K562 (cell line): ENCODE measurements around the gene NXF3. TPM values are rescaled to one million over a fixed set of nuclear protein-coding genes. Genes with fewer than 3 reads are reported as not detected.
A peak's percentile ranks its signal among the peaks of the same experiment; 100 is the strongest.

Experiments used
- BRD9 ChIP-seq: fragments of 450-650 bp; IDR thresholded peaks from 2 replicates; pipeline ENCODE4 v1.6.1; 2018; ENCODE audit warnings: low read depth; ENCODE audit not compliant: partially characterized antibody
- C11orf30 ChIP-seq: fragments of 450-650 bp; IDR thresholded peaks from 2 replicates; pipeline ENCODE4 v1.6.1; 2016; ENCODE audit warnings: low read depth, mild to moderate bottlenecking
- CBX3 ChIP-seq, 2 experiments: IDR thresholded peaks; 1 replicate in 1 of 2; 2 replicates in 1 of 2; pipeline ENCODE4 v1.6.1; 2012; ENCODE audit warnings: inconsistent platforms in 2 of 2, low read length in 2 of 2, borderline replicate concordance in 1 of 2, control low read depth in 1 of 2
- CHCHD3 ChIP-seq: fragments of 250-450 bp; sonication (Bioruptor Pico); IDR thresholded peaks from 2 replicates; pipeline ENCODE4 v2.1.2; 2022; ENCODE audit warnings: mild to moderate bottlenecking
- CREB1 ChIP-seq, 2 experiments: sonication (generic) in 1 of 2; formaldehyde crosslinking in 1 of 2; IDR thresholded peaks; 2 replicates each; pipeline versions ENCODE4 v1.6.1 to v1.8.0; 2012 to 2022; ENCODE audit warnings: inconsistent platforms in 1 of 2, mild to moderate bottlenecking in 1 of 2, missing genetic modification reagents in 1 of 2, moderate library complexity in 1 of 2
- DNMT1 ChIP-seq: fragments of 450-650 bp; IDR thresholded peaks from 2 replicates; pipeline ENCODE4 v1.6.1; 2016; ENCODE audit warnings: antibody characterized with exemption, mild to moderate bottlenecking
- NCOA6 ChIP-seq: fragments of 450-650 bp; IDR thresholded peaks from 2 replicates; pipeline ENCODE4 v1.6.1; 2017; ENCODE audit warnings: mild to moderate bottlenecking
- RBM17 ChIP-seq: fragments of 200-400 bp; formaldehyde crosslinking; IDR thresholded peaks from 2 replicates; pipeline ENCODE4 v1.6.1; 2017; ENCODE audit warnings: low read depth, mild to moderate bottlenecking, low read length, borderline replicate concordance
- SREBF2 ChIP-seq: sonication (generic); formaldehyde crosslinking; IDR thresholded peaks from 2 replicates; pipeline ENCODE4 v1.4.0; 2020; ENCODE audit warnings: mild to moderate bottlenecking, missing genetic modification reagents
- SRSF9 ChIP-seq: fragments of 200-400 bp; formaldehyde crosslinking; IDR thresholded peaks from 2 replicates; pipeline ENCODE4 v1.6.1; 2017; ENCODE audit warnings: low read depth, low read length, borderline replicate concordance
- XRCC5 ChIP-seq: fragments of 200-400 bp; formaldehyde crosslinking; IDR thresholded peaks from 2 replicates; pipeline ENCODE4 v1.6.1; 2017; ENCODE audit warnings: low read depth, mild to moderate bottlenecking, low read length
- ZNF124 ChIP-seq: sonication (generic); formaldehyde crosslinking; IDR thresholded peaks from 2 replicates; pipeline ENCODE4 v1.8.1; 2022; ENCODE audit warnings: missing genetic modification reagents
- ZNF282 ChIP-seq: sonication (generic); formaldehyde crosslinking; IDR thresholded peaks from 2 replicates; pipeline ENCODE4 v1.8.1; 2023; ENCODE audit warnings: missing genetic modification reagents
- polyA plus RNA-seq, 8 experiments: library from polyadenylated mRNA; depleted of rRNA in 4 of 8; stranded (reverse) in 5 of 8; unstranded in 3 of 8; fragments of >200 nt; fragmentation: Nextera tagmentation in 2 of 8; fragmentation: Illumina TruSeq in 1 of 8; extraction: Ambion mirVana in 2 of 8; extraction: Trizol in 1 of 8; gene quantifications; 2 replicates each; pipeline versions ENCODE4 v1.2.1 to v1.2.3, GENCODE V29; 2011 to 2014; ENCODE audit warnings: inconsistent platforms in 1 of 8, missing spikeins in 1 of 8
- total RNA-seq, 7 experiments: library from RNA; depleted of rRNA in 6 of 7; stranded (reverse); fragments of >200 nt in 6 of 7; fragmentation: Illumina TruSeq in 2 of 7; extraction: Trizol in 2 of 7; gene quantifications; 2 replicates each; pipeline versions ENCODE4 v1.2.1 to v1.2.3, GENCODE V29; 2011 to 2021; ENCODE audit warnings: low replicate concordance in 1 of 7
- TF ChIP-seq, protein P1 (sequence below), 2 experiments: fragments of 450-650 bp; formaldehyde crosslinking in 1 of 2; IDR thresholded peaks; 2 replicates each; pipeline versions ENCODE4 v1.4.0 to v1.6.1; 2014 to 2020; ENCODE audit warnings: mild to moderate bottlenecking in 2 of 2, borderline replicate concordance in 1 of 2, low read depth in 1 of 2
- TF ChIP-seq, protein P2 (sequence below): IDR thresholded peaks from 2 replicates; pipeline ENCODE4 v1.6.1; 2016; ENCODE audit warnings: missing genetic modification characterization, missing compliant biosample characterization
- TF ChIP-seq, protein P3 (sequence below): fragments of 450-650 bp; IDR thresholded peaks from 2 replicates; pipeline ENCODE4 v1.6.1; 2017; ENCODE audit warnings: mild to moderate bottlenecking, moderate library complexity

NXF3 gene
- total and polyA plus RNA-seq, 9 of the 15 experiments (the other 6 are each of a cell fraction or from before 2014, with no cell fraction given) = 0.18 to 0.40 (median 0.28) TPM; not detected in 2

DNA sequence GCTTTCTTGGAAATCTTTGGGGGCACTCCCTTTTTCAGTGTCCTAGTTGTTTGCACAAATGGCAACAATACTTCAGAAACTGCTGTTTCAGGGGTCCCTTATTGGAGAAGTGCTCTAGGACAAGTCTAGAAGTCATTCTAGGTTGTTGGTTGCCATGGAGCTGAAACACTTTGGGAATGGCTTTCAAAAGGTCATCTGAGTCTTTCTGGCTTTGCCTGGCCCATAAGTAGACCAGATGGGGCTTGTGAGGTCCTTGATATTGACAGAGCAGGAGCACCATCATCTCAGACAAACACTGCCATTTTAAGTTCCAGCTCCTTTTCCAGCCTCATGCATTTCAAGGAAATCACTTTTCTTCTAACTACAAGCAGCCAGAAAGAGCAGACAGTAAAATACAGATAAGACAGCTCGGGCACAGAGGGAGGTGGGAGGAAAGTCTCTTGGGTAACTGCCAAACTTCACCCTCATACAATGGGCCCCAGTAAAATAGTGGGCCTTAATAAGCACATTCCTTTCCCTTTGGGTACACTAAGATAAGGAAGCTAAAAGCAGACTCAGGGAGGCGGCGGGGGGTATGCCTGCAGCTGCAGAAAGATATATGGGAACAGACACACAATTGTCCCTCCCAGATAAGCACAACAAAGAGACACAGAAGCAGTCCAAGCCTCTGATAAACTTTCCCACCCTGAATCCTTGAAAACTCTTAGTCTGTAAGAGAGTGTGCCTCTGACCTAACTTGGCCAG is 8.5 kb upstream of the NXF3 start (continued):
- no peak for TF ChIP-seq ZNF282
- TF ChIP-seq CHCHD3 (CRISPR knock-in tag) = no peak
- TF ChIP-seq NCOA6 = no peak
- TF ChIP-seq, protein P1, sequence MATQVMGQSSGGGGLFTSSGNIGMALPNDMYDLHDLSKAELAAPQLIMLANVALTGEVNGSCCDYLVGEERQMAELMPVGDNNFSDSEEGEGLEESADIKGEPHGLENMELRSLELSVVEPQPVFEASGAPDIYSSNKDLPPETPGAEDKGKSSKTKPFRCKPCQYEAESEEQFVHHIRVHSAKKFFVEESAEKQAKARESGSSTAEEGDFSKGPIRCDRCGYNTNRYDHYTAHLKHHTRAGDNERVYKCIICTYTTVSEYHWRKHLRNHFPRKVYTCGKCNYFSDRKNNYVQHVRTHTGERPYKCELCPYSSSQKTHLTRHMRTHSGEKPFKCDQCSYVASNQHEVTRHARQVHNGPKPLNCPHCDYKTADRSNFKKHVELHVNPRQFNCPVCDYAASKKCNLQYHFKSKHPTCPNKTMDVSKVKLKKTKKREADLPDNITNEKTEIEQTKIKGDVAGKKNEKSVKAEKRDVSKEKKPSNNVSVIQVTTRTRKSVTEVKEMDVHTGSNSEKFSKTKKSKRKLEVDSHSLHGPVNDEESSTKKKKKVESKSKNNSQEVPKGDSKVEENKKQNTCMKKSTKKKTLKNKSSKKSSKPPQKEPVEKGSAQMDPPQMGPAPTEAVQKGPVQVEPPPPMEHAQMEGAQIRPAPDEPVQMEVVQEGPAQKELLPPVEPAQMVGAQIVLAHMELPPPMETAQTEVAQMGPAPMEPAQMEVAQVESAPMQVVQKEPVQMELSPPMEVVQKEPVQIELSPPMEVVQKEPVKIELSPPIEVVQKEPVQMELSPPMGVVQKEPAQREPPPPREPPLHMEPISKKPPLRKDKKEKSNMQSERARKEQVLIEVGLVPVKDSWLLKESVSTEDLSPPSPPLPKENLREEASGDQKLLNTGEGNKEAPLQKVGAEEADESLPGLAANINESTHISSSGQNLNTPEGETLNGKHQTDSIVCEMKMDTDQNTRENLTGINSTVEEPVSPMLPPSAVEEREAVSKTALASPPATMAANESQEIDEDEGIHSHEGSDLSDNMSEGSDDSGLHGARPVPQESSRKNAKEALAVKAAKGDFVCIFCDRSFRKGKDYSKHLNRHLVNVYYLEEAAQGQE (IDR thresholded peaks at IDR 0.05; ENCODE audit: borderline replicate concordance) = peak; percentile 30; the same call in 1 of the 2 replicates
- TF ChIP-seq, protein P1 (CRISPR knock-in tag; IDR thresholded peaks at IDR 0.05; ENCODE audit: low read depth) = no peak
- no peak for TF ChIP-seq ZNF124
- TF ChIP-seq DNMT1 = no peak
- TF ChIP-seq, protein P2, sequence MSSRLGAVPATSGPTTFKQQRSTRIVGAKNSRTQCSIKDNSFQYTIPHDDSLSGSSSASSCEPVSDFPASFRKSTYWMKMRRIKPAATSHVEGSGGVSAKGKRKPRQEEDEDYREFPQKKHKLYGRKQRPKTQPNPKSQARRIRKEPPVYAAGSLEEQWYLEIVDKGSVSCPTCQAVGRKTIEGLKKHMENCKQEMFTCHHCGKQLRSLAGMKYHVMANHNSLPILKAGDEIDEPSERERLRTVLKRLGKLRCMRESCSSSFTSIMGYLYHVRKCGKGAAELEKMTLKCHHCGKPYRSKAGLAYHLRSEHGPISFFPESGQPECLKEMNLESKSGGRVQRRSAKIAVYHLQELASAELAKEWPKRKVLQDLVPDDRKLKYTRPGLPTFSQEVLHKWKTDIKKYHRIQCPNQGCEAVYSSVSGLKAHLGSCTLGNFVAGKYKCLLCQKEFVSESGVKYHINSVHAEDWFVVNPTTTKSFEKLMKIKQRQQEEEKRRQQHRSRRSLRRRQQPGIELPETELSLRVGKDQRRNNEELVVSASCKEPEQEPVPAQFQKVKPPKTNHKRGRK (tag) = no peak
- no peak; the same call in 1 of the 2 replicates for TF ChIP-seq CREB1 (IDR thresholded peaks at IDR 0.05)
- TF ChIP-seq CREB1 (CRISPR knock-in tag; IDR thresholded peaks at IDR 0.05) = no peak
- TF ChIP-seq SREBF2 = no peak
- no peak for TF ChIP-seq CBX3 (IDR thresholded peaks at IDR 0.05; ENCODE audit: borderline replicate concordance in 1 of 2, low read length in 2 of 2)
- peak; percentile 51 for TF ChIP-seq BRD9
- TF ChIP-seq SRSF9 = no peak
- TF ChIP-seq RBM17 = no peak
- 0 out of 2 replicates have a peak, but pooled peaks have one; percentile 5 for TF ChIP-seq C11orf30
- TF ChIP-seq XRCC5 = no peak
- TF ChIP-seq, protein P3, sequence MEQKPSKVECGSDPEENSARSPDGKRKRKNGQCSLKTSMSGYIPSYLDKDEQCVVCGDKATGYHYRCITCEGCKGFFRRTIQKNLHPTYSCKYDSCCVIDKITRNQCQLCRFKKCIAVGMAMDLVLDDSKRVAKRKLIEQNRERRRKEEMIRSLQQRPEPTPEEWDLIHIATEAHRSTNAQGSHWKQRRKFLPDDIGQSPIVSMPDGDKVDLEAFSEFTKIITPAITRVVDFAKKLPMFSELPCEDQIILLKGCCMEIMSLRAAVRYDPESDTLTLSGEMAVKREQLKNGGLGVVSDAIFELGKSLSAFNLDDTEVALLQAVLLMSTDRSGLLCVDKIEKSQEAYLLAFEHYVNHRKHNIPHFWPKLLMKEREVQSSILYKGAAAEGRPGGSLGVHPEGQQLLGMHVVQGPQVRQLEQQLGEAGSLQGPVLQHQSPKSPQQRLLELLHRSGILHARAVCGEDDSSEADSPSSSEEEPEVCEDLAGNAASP = no peak
